Loucy (cell line): Measurements from ENCODE around the gene SMC6.

Experiments
- EZH2phosphoT487 ChIP-seq: fragments of 200-600 bp; IDR thresholded peaks from 2 replicates; pipeline ENCODE4 v1.6.1; 2018; ENCODE audit warnings: antibody characterized with exemption, mild to moderate bottlenecking, moderate library complexity, borderline replicate concordance
- TF ChIP-seq, protein P1 (sequence below): fragments of 200-600 bp; sonication (generic); conservative IDR thresholded peaks from 2 replicates; pipeline ENCODE4 v1.5.1; 2014; ENCODE audit warnings: mild to moderate bottlenecking, antibody characterized with exemption, low read length

DNA sequence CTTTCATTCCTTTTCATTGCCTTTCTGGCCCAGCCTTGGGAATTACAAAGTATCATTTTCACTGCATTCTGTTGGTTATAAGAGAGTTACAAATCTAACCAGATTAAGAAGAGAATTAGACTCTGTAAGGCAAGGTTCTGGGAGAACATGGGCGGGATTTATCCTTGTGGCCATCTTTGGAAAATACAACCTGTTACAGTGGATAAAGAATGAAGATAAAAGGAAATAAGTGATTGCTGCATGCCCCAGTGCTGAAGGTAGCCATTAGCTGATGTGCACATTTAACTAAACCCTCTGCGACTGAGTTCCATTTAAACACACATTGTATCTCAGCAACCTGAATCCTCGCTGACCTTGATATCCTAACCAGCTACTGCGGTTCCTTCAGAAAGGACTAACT is 93.4 kb downstream of the SMC6 start:
- TF ChIP-seq, protein P1, sequence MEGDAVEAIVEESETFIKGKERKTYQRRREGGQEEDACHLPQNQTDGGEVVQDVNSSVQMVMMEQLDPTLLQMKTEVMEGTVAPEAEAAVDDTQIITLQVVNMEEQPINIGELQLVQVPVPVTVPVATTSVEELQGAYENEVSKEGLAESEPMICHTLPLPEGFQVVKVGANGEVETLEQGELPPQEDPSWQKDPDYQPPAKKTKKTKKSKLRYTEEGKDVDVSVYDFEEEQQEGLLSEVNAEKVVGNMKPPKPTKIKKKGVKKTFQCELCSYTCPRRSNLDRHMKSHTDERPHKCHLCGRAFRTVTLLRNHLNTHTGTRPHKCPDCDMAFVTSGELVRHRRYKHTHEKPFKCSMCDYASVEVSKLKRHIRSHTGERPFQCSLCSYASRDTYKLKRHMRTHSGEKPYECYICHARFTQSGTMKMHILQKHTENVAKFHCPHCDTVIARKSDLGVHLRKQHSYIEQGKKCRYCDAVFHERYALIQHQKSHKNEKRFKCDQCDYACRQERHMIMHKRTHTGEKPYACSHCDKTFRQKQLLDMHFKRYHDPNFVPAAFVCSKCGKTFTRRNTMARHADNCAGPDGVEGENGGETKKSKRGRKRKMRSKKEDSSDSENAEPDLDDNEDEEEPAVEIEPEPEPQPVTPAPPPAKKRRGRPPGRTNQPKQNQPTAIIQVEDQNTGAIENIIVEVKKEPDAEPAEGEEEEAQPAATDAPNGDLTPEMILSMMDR = no peak
- TF ChIP-seq EZH2phosphoT487 = no peak
